Erythroblast (primary cell): ENCODE data around the gene HDX.

ENCODE experiments used
- GATA1 ChIP-seq: IDR thresholded peaks from 2 replicates; pipeline ENCODE4 v1.6.1; 2011; ENCODE audit warnings: low read depth, mild to moderate bottlenecking, control low read depth, low read length, moderate library complexity
- POLR2A ChIP-seq: IDR thresholded peaks from 2 replicates; pipeline ENCODE4 v1.6.1; 2011; ENCODE audit warnings: mild to moderate bottlenecking, low read length

- TF ChIP-seq POLR2A (no peak), GATA1 (no peak)
Observed at GRCh38 chrX:84441143-84441542, 61.1 kb downstream of the HDX start.
